ENCODE results near the gene FGFRL1.

DNA sequence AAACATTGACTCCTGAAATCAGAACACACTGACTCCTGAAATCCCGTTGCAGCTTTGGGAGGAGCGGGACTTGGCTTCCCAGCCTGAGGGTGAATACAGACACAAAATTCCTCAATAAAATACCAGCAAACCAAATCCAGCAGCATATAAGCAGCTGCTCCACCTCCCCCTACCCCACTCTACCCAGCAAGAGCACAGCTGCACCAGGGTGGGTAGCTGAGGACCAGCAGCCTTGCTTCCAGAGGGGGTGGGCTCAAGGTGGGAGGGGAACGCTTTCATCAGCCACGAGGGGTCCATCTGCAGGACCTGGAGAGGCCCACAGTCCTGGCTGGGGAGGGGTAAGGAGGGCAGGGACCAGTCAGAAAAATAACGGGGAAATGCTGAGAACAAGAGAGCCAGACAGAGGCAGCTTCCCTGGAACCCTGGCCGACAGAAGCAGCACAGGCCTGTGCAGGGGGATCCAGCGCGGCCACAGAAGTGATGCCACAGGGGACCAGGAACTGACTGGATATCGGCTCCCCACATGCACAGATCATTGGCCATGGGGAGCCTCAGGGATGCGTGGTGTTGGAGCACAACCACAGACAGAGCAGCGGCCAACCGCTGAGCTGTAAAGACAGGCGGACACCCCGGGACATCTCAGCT lies 49.8 kb downstream of the FGFRL1 start:
- no peak for TF ChIP-seq CTCF (conservative IDR thresholded peaks at IDR 0.05; ENCODE audit: low read depth, low read length)
- TF ChIP-seq EZH2 (IDR thresholded peaks at IDR 0.05; ENCODE audit: borderline replicate concordance, low read depth, low read length, poor library complexity, severe bottlenecking) = no peak
